HT1080 (cell line): ENCODE measurements around the gene COX4I1. TPM values are rescaled to one million over a fixed set of nuclear protein-coding genes. Genes with fewer than 3 reads are reported as not detected.
"Not testable (repeated sequence)": the region's sequence is repeated elsewhere in the genome, so short reads cannot be mapped to it uniquely, and the experiment has no call there.

Experiments
- DNase-seq: peaks from one replicate; pipeline ENCODE4 v3.0.0-alpha.2; 2015; ENCODE audit warnings: low read depth
- total RNA-seq: library from RNA; depleted of rRNA; stranded (reverse); fragments of >200 nt; shearing (Covaris generic); gene quantifications from 2 replicates; pipeline ENCODE4 v1.2.3, GENCODE V29; 2014

The COX4I1 gene
- total RNA-seq, 1 experiment from 2014 or later = 611 TPM

GRCh38 chr16:85798901-85799496 lies 496 bp upstream of the COX4I1 start:
- DNase-seq = no peak

- no peak for DNase-seq
Measured at GRCh38 chr16:85800321-85800669, 800 bp downstream of the COX4I1 start.

DNA sequence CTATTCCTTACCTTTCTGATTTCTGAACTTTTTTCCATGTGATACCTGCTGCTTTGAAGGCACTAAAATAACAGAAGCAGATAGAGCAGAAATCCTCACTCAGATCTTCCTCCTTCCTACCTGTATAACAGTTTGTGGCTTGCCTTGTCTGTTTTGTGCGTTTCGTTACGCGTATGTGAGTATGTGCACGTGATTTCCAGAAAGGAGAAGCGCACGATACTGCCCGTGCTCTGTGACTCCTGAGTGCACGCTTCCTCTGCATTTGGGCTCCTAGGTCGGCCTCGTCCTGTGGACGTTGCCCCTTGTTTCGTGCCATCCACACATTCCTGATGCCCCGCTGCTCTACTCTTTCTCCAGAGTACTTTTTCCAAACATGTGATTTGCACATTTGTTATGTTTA lies 4.1 kb downstream of the COX4I1 start:
- no peak for DNase-seq

- DNase-seq = no peak
Measured at GRCh38 chr16:85805442-85806045, 6.0 kb downstream of the COX4I1 start.

DNA sequence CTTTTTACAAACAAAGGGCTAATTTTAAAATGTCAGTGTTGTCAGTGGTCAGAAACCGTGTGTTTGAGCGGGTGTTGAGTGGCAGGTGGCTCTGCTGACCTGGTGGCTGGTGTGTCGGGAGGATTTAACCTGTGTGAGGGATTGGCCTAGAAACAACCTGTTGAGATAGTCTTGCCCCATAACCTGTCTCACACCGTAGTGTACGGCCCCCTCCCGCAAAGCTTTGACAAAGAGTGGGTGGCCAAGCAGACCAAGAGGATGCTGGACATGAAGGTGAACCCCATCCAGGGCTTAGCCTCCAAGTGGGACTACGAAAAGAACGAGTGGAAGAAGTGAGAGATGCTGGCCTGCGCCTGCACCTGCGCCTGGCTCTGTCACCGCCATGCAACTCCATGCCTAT lies 7.0 kb downstream of the COX4I1 start:
- no peak for DNase-seq

DNA sequence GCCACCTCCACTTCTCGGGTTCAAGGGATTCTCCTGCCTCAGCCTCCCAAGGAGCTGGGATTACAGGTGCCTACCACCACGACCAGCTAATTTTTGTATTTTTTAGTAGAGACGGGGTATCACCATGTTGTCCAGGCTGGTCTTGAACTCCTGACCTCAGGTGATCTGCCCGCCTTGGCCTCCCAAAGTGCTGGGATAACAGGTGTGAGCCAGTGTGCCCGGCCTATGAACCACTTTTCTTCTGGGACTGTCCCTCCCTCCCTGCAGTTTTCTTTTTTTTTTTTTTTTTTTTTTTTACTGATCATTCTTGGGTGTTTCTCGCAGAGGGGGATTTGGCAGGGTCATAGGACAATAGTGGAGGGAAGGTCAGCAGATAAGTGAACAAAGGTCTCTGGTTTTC lies 7.8 kb downstream of the COX4I1 start:
- DNase-seq = not testable (repeated sequence)

GRCh38 chr16:85808104-85808503 lies 8.6 kb downstream of the COX4I1 start:
- DNase-seq = not testable (repeated sequence)

DNA sequence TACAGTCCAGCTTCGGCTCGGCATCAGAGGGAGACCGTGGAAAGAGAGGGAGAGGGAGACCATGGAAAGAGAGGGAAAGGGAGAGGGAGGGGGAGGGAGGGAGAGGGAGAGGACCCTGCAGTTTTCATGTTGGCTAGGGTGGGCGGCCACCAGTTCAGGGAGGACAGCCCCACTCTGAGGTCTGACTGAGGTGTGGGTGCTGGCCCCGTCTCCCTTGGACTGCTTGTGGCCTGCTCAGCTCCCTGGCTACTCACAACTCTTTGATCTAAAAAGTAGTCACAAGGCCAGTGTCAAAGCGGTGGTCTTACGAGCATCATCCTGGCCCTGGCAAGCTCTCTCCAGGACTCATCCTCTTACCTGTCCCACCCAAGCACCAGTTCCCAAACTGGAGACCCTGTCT lies 9.4 kb downstream of the COX4I1 start:
- no peak for DNase-seq

DNA sequence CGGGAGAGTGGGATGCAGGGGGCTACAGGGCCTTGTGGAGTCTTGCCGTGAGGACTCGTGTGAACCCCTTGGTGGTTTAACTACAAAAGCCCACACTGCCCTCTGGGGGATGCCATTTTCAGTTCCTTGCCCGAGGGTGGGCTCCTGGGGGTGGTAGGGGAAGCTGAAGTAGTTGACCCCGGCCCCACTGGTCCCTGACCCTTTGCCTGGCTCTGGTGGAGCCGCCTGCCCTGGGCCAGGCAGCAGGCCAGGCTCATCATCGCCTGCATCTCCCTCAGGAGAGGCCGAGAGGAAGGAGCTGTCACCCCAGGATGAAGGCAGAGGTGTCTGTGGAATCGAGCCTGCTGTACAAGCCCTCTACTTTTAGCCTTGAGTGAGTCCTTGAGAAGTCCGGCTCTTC lies 10.2 kb downstream of the COX4I1 start:
- DNase-seq = no peak

DNA sequence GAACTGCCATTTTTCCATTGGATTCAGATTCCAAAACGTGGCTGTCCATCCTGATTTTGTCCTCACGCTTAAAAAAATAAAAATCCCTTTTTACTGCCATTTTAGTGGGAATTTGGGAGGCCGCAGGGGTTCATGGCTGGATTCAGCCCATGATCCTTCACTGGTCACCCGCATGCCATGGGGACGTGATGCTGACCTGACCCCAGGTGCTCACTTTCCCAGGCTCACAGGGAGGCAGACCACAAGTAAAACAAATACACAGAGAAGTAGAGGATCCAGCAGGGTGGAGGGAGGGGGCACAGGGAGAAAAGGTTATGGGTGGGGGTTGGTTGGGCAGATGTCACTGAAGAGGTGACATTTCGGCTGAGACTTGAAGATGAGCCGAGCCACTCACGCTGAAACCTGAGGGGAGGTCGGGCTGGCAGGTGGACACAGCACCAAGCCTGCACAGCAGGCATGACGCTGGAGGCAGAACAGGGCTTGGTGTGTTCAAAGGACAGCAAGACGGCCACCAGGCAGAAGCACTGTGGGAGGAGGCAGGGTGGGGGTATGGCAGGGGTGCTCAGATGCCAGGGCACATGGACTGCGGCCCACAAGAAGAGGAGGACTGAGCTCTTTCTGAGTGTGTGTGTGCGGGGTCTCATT lies 10.7 kb downstream of the COX4I1 start:
- no peak for DNase-seq

DNA sequence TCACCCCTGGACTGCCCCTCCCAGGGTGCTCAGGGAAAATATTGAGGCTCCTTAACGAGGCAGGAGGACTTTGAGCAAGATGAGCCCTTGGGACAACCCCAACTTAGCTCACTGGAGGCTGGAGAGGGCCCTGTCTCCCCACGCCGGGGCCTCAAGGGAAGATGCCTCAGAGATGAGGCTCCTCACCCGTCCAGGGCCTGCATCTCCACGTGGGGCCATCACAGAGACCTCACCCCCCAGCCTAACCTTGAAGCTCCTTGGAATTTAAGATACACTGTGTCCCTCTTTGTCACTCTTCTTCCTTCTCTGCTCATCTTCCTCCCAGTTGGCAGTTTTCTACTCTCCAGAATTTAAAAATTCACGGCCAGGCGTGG lies 11.2 kb downstream of the COX4I1 start:
- DNase-seq = no peak

- DNase-seq = no peak
Measured at GRCh38 chr16:85812031-85812807, 12.7 kb downstream of the COX4I1 start.

DNA sequence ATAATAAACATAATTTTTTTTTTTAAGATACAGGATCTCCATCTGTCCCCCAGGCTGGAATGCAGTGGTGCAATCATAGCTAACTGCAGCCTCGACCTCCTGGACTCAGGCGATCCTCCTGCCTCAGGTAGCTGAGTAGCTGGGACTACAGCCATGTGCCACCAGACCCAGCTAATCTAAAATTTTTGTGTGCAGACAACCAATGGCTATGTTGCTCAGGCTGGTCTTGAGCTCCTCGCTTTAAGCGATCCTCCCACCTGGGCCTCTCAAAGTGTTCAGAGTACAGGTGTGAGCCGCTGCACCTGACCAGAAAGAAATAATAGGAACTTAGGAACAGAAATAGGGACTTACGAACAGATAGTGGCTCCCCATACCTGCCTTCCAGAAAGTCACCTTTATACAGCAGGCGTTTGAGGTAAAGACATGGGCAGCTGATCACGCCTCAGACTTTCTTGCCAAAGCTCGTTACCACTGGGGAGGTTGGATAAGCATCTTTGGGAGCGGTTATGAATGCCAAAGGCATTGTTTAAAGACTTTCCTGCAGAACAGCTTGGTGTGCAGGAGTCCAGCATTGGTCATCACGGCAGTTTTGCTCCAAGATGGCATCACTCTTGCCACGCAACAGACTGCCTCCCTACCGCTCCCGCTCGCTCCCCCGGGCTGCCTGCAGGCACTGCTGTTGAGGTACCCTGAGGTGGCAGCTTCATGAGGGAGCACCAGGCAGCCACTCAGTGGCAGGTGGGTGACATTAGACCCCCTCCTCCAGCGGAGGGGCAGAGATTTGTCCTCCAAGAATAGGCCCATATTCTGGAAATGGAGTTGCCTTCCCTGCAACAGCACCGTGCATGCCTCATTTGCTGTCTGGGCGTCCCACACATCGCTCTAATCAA lies 13.6 kb downstream of the COX4I1 start:
- no peak for DNase-seq

DNA sequence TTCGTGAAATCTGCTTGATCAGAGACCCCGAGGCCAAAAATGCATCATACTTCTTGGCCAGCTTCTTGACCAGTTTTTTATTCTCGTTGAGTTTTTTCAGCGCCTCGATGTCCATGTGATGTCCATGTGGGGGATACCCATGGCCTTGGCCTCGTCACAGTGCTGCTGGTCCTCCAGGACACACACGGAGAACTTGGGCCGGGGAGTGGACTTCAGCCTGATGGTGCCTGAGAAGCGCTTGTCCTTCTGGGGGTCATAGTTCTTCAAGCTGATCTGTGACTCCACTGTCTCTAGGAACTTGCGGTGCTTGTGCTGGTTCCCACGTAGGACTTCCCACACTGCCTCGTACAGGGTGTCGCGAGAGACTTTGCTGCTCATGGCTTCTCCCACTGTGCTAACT lies 16.7 kb downstream of the COX4I1 start:
- DNase-seq = no peak

GRCh38 chr16:85817195-85817594 lies 17.7 kb downstream of the COX4I1 start:
- DNase-seq = not testable (repeated sequence)

DNA sequence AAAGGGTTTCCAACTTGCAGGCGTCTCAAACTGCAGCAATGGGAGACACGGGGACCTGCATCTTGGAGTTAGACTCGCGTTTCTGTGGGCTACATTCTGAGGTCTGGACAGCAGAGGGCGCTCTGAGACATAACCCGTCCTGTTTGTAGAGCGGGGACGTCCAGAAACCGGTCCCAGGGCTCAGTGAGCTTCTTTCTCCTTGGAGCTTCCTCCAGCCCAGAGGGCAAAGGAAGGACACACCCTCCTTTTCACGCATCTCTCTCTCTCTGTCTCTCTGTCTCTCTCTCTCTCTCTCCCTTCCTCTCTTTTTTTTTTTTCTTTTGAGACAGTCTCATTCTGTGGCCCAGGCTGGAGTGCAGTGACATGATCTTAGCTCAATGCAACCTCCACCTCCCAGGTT lies 19.8 kb downstream of the COX4I1 start:
- DNase-seq = peak; percentile 73

DNA sequence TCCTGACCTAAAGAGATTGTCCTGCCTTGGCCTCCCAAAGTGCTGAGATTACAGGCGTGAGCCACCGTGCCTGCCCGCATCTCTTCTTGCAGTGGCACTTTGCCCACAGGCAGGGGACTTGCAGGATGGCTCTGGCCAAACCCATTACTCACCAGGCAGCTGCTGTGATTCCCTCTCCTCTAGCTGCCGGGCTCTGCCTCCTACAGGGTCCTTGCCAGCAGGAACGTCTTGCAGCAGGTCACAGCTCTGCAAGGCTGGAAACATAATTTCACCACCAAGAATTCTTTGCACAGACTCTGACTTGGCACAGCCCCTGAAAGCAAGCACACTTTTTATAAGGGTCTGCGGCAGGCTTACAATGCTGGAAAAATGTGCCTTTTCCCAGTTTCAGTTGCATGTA lies 20.3 kb downstream of the COX4I1 start:
- peak; percentile 9 for DNase-seq

DNA sequence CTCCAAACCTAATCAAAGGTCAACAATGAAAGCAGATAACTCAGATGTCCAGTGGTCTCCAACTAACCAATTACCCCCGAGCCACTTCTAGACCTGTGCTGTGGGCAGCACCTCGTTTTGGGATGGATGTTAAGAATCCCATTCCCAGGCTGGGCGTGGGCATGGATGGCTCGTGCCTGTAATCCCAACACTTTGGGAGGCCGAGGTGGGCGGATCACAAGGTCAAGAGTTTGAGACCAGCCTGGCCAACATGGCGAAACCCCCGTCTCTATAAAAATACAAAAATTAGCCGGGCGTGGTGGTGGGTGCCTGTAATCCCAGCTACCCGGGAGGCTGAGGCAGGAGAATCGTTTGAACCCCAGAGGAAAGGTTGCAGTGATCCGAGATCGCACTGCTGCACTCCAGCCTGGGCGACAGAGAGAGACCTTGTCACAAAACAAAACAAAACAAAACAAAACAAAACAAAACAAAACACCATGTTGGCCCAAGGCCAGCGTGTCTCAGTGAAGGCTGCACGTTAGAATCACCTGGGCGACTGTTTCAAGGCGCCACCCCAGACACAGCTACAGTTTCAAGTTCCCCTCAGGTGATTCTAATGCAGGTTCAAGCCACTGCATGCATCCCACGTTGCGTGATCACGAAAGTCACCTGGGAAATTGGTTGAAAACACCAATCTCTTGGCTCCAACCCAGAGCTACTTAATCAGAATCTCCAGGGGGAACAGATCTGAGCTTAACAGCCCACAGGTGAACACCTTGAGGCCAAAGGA lies 21.3 kb downstream of the COX4I1 start:
- DNase-seq = no peak

GRCh38 chr16:85821390-85822135 lies 22.1 kb downstream of the COX4I1 start:
- DNase-seq = peak; percentile 69

GRCh38 chr16:85822145-85822544 lies 22.6 kb downstream of the COX4I1 start:
- DNase-seq = no peak
